Effector CD4-positive, alpha-beta T cell (primary cell): ENCODE measurements around the gene RAB33B.
"Not testable (repeated sequence)": the region's sequence is repeated elsewhere in the genome, so short reads cannot be mapped to it uniquely, and the experiment has no call there.

Source experiments
- DNase-seq: peaks from one replicate; pipeline ENCODE4 v3.0.0-alpha.2; 2020

The RAB33B gene

DNA sequence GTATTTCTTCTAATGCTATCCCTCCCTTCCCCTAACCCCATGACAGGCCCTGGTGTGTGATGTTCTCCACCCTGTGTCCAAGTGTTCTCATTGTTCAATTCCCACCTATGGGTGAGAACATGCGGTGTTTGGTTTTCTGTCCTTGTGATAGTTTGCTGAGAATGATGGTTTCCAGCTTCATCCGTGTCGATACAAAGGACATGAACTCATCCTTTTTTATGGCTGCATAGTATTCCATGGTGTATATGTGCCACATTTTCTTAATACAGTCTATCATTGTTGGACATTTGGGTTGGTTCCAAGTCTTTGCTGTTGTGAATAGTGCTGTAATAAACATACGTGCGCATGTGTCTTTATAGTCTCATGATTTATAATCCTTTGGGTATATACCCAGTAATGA is 10.6 kb downstream of the RAB33B start:
- DNase-seq = not testable (repeated sequence)

DNA sequence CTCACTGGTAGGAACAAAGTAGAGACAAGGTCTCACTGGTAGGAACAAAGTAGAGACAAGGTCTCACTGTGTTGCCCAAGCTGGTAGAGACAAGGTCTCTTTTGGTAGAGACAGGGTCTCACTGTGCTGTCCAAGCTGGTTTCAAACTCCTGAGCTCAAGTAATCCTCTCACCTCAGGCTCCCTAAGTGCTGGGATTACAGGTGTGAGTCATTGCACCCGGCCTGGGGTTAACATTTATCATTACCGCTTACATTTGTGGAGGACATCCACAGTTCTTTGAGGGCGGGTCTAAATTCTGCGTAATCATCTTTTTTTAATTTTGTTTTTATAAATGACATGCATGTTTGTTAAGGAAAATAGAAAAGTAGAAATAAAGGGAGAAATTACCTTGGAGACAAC is 12.0 kb downstream of the RAB33B start:
- no peak for DNase-seq

DNA sequence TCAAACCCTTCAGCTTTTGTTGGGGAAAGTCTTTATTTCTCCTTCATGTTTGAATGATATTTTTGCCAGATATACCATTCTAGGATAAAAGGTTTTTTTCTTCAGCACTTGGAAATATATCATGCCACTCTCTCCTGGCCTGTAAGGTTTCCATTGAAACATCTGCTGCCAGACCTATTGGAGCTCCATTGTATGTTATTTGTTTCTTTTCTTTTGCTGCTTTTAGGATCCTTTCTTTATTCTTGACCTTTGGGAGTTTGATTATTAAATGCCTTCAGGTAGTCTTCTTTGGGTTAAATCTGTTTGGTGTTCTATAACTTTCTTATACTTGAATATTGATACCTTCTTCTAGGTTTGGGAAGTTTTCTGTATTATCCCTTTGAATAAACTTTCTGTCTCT is 14.8 kb downstream of the RAB33B start:
- DNase-seq = not testable (repeated sequence)

DNA sequence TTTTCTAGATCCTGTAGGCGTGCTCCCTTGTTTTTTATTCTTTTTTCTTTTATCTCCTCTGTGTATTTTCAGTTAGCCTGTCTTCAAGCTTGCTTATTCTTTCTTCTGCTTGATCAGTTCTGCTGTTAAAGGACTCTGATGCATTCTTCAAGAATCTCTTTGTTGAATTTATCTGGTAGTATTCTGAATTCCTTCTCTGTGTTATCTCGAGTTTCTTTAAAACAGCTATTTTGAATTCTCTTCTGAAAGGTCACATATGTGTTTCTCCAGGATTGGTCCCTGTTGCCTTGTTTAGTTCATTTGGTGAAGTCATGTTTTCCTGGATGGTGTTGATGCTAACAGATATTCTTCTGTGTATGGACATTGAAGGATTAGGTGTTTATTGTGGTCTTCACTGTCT is 15.3 kb downstream of the RAB33B start:
- no peak for DNase-seq

DNA sequence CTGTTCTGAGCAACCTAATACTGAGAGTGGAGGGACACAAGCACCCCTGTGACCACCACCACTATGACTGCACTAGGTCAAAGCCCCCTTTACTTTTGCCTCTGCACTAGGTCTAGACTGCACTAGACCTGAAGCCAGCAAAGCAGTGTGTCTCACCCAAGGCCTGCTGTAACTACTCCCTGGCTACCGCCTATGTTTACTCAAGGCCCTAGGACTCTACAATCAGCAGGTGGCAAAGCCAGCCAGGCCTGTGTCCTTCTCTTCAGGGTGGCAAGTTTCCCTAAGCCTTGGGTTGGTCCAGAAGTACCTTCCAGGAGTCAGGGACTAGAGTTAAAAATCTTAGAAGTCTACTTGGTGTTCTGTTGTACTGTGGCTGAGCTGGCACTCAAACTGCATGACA is 15.9 kb downstream of the RAB33B start:
- DNase-seq = no peak

DNA sequence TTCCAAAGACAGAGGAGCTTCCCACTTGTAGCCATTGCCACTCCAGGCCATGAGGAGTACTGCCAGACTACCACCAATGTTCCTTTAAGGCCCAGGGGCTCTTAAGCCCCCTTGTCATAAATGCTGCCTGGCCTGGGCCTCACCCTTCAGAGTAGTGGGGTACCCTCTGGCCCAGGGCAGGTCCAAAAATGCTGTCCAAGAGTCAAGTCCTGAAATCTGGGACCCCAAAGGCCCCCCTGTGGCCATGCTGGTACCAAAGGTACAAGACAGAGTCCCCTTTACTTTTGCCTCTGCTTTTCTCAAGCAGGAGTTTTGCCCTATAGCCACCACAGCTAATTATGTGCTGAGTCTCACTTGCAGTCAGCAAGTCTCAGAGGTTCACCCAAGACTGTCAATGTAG is 16.4 kb downstream of the RAB33B start:
- DNase-seq = no peak

DNA sequence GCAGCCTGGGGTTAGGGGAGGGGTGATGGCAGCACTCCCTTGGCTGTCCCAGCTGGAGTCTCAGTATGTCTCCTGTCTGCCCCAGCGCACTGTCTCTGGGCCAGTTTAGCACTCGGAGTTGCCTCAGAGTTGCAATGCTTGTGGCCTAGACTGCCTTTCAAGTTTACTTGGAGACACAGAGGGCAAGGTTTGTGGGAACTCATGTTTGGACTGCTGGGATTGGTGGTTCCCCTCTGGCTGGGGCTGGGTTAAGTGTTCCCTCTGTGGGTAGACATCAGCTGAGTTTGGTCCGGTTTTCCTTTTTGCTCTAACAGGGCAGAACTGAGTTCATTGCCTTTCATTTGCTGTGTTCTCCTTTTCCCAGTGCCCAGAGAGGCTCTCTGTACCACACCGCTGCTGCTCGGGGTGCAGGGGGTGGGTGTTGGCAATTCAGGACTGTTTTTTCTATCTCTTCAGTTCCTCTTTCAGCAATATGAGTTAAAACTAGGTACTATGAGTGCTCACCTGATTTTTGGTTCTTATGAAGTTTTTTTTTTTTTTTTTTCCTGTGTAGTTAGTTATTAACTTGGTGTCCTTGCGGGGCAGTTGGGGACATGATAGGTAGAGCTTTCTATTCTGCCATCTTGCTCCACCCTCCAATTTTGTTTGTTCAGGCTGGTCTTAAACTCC is 17.2 kb downstream of the RAB33B start:
- DNase-seq = no peak

DNA sequence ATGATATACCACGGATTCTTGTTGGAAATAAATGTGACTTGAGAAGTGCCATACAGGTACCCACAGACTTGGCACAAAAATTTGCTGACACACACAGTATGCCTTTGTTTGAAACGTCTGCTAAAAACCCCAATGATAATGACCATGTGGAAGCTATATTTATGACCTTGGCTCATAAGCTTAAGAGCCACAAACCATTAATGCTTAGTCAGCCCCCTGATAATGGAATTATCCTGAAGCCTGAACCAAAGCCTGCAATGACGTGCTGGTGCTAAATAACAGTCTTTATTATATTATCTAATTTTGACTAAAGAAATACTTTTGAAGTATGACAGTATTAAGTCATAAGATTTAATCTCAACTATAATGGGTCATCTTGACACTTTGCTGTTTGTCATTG is 18.9 kb downstream of the RAB33B start:
- DNase-seq = no peak

DNA sequence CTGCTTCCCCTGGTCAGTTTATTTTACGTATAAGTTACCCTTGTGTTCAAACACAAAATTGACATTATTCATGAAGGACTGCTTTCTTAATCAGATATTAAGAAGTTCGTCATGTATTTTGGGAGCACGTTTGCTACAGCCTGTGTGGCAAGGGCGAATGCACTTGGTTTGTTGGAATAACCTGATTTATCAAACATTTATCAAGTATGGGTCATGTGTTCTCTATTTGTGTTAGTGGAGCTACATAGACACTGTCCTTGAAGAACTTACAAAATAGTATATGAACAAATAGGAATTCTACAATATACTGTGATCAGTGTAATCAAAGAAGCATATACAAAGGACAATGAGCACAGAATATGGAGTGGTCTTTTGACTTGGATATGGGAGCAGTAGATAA is 22.4 kb downstream of the RAB33B start:
- no peak for DNase-seq

DNA sequence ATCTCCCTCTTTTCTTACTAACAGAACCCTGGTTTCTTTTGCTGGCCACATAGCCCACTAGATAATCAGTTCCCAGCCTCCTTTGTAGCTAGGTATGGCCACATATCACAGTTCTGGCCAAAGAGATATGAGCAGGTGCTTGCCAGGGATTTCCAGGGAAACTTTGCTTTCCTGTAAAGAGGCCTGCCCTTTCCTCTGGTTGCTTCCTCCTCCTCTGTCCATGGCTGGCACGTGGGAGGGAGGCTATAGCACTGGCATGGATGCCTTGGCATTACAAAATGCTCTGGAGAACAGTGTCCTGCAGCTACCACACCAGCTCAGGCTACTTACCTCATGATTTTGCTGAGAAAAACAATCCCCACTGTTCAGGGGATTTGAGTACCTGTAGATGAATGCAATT is 27.5 kb downstream of the RAB33B start:
- DNase-seq = no peak

DNA sequence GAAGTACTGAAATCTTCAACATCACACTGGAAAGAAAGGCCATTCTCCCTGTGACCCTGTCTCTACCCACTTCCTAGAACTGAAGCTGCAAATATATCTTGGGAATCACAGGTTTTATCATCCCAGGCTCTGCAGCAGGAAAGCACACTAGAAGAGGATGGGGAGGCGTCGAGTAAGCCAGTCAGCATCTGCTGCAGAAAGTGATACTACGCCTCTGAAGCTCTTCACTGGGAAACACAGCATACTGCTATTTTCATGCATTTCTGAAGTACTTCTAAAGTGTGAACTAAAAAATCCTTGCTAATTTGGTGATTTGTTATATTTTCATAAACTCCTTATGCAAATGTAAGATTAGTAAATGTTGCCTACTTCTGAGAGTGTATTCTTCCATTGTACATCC is 29.1 kb downstream of the RAB33B start:
- DNase-seq = no peak

DNA sequence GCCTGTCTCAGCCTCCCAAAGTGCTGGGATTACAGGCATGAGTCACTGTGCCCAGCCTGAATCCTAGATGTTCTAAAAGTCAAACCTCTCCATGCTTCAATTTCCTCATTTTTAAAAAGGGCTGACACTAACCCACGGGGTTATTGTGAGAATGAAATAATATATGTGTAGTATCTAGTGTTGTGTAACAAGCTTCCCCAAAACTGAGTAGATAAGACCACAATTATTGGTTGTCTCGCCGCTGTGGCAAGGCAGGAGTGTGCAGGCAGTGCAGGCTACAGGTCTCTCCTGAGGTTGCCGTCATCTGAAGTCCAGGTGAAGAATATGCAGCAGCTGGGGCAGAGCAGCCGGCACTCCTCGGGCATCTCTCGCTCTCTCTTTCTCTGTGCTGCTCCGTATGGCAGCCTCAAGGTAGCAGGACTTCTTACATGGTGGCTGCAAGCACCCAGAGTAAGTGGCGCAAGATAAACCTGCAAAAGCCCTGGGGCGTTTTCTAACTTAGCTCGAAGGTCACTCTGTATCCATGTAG is 30.9 kb downstream of the RAB33B start:
- no peak for DNase-seq

DNA sequence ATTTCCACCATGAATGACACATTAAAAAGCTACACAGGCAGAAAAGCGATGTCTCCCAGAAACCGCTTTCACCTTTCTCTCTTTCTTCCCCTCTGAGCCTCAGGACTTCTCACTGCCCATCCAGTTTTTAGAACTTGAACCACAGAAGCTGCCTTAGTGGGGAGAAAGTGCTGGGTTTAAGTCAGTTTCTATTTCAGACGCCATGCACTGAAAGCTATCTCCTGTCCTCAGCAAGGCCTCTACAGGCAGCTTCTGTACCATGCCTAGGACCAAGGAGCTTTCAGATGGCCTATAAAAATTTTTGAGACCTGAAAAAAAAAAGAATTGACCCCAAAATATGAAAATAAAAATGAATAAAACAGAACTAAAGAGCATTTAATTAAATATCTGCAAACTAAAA is 34.5 kb downstream of the RAB33B start:
- no peak for DNase-seq

DNA sequence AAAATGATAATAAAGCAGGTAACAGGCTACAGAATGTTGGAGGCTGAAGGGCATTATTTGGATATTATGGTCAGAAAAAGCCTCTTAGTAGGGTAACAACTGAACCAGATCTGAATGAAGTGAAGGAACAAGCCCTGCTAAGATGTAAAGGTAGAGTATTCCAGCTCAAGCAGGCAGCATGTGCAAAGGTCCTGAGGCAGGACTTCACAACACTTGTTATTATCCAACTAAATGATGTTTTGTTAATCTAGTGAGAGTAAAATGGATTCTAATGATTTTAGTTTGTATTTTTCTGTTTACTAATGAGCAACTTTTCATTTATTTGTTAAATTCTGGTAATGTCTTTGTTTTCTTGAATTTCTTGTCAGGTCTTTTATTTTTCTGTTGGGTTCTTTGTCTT is 35.7 kb downstream of the RAB33B start:
- DNase-seq = no peak

DNA sequence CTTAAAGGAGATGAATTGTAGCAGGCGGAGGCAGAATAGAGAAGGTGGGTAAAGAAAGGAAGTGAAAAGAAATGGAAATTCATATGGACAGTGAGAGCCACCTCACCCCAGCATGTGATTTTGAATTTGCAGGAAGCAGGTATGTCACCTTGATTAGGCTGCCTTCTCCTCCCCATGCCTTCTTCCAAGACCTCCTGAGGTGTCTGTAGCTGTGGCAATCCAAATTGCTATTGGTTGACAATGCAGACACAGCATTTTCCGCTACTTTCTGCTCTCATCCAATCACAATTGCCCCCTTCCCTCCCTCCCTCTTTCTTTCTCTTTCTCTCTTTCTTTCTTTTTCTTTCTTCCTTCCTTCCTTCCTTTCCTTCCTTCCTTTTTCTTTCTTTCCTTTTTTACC is 38.5 kb downstream of the RAB33B start:
- DNase-seq = no peak

DNA sequence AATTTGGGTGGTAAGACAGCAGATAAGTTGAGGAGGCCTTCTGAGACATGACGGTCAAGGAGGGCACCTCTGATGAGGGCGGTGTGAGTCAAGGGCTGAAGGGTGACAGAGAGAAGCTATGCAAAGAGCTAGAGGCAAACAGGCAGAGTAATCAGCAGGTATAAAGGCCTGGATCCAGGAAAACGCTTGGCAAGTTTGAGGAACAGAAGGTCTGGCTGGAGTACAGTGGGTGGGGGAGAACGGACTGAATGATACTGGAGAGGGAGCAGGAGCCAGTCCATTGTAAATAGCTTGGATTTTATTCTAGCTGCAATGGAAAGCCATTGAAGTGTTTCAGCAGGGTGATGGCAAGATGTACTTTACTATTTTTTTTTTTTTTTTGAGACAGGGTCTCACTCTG is 39.3 kb downstream of the RAB33B start:
- DNase-seq = no peak

DNA sequence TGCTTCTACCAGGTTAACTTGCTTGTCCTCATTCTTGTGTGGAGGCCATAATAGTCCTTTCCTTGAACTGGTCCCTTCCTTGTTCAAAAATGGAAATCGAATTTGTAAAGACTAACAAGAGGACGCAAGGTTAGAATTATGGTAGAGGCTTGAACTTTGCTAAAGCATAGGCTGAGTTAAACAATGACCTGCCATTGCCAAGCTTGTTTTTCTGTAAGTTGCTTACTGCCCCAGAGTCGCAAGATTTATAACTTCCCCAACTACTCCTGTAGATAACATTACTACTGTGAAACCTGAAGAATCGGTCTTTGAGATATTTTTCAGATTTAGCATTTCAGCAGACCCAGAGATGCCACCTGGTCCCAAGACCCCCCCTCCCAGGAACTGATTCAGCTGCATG is 45.3 kb downstream of the RAB33B start:
- DNase-seq = no peak

DNA sequence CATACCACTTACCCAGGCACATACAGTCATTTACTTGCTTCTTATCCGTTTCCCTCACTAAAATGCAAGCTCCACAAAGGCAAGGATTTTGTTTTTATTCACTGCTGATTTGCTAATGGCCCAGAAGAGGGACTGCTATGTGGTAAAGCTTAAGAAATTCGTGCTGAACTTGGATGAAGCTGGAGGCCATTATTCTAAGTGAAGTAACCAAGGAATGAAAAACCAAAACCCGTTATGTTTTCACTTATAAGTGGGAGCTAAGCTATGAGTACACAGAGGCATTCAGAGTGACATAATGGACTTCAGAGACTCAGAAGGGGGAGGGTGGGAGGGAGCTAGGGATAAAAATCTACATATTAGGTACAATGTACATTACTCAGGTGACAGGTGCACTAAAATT is 47.2 kb downstream of the RAB33B start:
- DNase-seq = no peak

DNA sequence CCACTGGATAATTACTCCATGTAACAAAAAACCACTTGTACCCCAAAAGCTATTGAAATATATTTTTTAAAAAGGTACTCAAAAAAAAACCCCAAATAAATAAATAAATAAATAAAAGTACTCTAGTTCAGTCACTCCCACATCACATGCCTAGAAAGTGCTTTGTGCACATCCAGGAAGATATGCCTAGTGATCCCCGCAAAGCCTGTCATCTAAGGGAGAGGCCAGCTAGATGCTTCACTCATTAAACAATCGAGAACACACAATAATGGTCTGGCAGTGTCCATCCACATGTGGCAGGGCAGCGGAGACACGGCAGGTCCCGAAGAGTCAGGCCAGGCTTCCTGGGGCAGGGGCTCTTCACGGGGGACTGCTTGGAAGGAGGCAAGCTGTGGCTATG is 47.6 kb downstream of the RAB33B start:
- no peak for DNase-seq

DNA sequence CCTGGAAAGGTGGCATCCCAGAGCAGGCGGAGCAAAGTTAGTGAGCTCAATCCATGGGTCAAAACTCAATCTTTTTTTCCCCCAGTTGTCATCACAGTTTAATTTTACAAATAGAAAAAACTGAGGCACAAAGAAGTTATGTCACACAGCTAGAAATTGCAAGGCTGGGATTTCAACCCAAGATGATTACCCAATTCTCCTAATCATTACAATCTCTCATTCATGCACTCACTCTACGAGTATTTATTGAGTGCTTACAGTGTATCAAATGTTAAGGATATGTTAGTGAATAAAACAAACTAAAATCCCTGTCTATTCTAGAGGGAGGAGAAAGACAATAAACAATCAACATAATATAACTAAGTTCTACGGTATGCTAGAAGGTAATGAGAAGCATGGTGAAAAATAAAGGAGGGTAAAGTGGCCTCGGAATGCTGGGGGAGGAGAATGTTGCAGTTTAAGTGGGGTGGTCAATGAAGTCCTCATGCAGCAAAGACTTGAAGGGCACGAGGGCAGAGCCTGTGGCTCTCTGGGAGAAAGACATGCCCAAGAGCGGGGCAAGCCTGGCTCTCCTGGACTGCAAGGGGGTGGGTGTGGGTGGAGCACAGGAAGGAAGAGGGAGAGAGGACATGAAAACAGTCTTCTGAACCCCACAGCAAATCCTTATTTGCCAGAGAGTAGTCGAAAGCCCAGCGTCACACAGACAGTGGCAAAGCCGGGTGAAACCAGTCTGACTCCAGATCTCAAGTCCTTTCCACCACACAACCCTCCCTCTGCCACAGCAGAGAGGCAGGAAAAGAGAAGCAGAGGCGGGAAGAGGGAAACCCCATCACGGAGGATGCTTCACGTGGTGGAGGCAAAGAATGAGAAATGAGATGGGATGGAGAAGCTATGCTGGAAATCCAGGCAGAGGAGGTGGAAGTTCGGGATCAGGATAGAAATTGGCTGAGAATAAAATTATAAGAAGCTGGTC is 48.3 kb downstream of the RAB33B start:
- DNase-seq = no peak

DNA sequence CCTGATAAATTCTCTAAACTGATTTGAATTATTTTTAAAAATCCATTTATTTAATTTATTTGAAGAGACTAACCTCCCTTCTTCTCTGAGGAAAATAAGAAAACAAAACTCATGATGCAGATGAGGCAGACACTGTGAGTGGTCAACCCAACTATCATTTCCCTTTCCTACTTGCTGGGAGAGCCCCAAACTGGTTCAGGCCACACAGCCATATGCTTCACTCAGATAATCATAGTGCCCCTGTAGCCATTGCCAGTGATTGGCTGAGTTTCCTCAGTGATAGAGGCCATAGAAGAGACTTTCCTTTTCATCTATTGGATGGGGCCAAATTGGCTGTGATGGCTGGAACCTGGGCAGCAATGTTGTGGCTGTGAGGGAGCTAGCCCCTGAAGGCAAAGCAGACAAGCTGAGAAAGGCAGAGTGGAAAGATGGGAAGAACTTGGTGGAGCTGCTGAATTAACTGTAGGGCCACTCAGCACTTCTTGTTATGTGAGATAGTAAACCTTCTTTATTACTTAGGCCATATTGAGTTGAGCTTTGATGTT is 49.8 kb downstream of the RAB33B start:
- DNase-seq = no peak

DNA sequence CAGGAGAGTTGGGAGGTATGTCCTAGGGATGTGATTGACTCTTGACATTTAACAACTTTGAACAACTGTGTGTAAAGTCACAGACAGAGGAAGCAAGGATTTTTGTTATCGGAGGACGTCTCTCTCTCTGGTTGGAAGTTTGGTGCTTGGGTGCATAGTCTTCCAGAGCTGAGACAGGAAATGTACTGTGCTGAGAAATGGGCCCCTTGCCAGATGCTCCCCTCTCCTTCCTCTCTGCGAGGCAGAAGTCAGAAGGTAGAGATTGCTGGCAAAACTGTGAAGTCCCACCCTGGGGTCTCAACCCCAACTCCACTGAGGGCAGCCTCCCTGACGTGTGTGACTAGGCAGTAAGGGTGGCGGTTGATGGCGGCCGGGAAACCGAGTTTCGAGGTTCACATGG is 52.9 kb downstream of the RAB33B start:
- DNase-seq = no peak

DNA sequence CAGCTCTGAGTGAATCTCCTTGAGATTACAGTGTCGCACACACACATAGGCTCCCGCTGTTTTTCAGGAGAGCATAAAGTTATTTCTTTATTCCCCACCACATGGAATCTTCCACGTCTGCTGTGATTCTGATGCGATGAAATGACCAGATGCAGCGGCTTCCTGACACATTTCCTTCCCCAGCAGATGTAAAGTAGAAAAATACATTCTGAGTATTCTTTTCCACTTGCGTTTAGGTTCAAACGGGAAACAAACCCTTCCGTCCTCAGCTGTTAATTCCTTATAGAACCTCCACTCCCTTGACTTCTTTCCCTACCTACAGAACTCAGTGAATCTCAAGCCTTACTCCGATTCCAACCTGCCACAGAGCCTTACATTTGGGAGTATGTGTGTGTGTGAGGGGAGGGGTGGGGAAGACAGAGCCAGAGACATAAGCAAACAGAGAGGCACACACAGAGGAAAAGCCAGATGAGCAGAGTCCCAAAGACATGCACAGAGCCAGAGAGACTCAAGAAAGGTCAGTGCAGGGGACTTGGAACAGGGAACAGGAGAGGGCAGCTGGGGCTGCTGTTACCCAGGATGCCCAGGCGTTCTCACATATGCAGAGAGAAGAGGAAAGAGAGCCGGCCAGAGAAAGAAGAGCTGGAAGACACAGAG is 54.8 kb downstream of the RAB33B start:
- no peak for DNase-seq
